Activated T-helper 1 cell treated with Interleukin-2 at 50 U/mL for 16 hours (primary cell): ENCODE data around the gene ELMO1.
A peak's percentile ranks its signal among the peaks of the same experiment; 100 is the strongest.

Experiments used
- DNase-seq: peaks from one replicate; pipeline ENCODE4 v3.0.0-alpha.2; 2020; ENCODE audit warnings: low read depth

ELMO1 gene

DNA sequence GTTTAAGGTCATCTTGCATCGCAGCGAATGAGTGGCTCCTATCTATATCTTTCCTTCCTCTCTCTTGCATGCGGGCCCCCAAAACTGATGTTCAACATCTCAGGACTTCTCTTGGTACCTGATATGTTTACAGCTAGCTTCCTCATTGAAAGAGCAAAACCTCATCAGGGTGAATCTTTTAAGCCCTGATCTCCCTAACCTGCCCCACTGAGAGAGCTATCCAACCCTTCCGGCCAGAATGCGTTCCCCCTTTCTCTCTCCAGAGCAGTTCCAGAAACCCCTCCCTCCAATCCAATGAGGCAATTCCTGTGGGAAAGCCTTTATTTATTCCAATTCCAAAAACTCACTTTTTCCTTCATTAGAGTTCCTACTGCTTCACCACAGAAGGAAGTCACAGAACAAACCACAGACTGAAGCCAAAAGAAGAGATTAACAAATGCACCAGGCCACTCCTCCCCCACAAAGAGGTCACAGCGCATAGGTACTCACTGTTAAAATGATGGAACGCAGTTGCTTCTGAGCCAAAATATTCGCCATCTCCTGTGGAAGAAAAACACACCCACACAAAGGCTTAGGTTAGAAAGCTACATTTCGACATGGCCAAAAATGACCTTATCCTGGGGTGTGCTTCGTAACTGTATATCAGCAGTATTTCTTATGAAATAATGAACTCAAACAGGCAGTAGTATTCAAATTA, 232.4 kb downstream of the ELMO1 start:
- no peak for DNase-seq

DNA sequence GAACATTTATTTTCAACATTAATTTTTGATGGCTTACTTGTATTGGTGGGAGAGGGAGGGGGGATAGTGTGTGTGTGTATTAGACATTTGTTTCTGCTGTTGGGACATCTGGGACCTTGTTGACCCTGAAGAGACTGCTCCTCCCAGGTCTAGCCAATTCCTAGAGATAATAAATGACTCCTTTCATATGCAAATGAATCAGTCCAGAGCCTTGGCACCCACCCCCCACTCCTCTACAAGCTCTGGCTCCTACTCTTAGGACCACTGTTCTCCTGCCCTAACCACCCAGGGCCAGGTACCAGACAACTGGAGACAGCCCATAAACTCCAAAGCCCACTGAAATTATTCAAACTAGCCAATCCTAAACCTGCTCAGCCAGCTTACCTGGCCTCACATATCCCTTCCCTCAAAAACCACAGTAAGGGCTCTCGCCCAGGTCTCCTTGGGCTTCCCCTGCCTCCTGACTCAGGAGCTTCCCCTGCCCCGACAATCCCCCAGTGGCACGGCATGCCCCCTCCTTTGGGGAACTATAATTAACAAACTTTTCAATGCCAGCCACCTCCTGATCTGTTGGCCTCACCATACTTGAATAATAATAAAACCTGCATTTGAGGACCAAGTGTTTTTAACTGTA, 233.3 kb downstream of the ELMO1 start:
- no peak for DNase-seq

DNA sequence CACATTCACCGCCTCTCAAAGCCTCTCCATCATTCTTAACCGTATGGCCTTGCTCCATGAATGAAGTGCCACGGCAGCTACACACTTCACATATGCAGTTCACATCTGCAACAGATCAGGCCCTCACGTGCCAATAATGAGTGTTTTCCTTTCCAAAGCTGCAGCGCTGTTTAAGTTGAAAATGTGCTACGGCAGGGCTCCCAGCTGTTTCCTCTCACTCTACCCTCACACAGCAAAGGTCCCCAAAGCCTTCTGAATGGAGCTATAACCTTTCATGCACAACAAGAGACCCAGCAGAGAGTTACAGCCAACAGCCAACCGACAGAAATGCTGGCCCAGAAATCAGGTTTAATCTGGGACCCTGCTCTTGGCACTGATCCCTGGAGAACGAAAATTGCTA, 236.1 kb downstream of the ELMO1 start:
- no peak for DNase-seq

DNA sequence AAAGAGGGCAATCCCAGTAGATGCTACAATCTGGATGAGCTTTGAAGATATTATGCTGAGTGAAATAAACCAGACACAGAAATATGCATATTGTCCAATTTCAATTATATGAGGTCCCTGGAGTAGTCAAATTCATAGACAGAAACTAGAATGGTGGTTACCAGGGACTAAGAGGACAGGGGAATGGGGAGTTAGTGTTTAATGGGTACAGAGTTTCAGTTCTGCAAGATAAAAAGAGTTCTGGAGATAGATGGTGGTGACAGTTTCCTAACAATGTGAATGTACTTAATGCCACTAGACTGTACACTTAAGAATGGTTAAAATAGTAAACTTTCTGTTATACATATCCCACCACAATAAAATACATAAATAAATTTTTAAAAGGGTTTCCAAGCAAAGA, 236.6 kb downstream of the ELMO1 start:
- DNase-seq = no peak

DNA sequence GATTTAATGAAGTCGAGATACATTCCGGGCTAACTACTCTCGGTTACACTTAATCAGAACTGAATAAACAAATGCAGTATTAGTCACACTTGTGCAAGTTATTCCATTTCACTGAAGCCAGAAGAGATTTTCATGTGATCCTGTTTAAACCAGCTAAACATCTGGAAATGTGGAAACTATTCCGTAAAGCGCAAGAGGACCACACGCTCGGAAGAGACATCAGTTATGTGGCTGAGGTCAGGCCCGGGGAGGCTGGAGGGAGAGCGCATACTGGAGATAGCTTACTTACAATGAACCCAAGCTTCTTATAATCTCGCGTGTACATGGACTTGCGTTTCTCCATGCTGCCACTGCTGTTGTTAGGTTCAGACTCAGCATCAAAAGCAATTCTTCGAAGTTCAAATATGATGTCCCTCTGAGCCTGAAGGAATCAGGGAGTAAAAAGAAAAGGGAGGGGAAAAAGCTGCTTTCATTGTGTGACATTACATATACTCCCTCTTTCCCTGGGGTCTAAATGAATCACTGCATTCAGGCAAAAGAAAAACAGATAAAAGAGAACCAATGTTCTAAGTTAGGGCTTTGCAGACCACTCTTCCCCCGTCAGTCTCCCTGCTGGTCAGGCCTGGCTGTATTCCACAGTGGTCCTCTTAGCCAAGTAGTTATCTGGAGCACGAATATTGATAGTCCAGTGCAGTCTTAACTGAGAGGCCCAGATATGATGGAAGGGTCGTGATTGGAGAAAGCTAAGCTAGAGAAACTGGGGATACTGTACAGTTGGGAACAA, 237.4 kb downstream of the ELMO1 start:
- DNase-seq = no peak

DNA sequence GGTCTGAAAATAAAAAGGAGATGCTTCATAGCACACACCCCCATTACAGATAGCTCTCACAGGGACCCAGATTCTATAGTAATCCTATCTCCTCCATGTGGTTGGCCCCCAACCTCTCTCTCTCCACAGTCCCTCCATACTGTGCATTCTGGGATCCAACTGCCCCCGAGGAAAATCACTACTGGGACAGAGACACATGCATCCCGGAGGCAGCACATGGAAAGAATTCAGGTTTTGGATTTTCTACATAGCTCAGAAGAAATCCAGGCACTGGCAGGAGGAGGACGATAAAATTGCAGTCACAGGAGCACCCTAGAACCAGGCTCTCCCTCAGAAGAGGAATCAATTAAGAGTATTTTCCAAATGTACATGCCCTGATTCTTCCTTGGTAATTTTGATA, 239.5 kb downstream of the ELMO1 start:
- DNase-seq = no peak

DNA sequence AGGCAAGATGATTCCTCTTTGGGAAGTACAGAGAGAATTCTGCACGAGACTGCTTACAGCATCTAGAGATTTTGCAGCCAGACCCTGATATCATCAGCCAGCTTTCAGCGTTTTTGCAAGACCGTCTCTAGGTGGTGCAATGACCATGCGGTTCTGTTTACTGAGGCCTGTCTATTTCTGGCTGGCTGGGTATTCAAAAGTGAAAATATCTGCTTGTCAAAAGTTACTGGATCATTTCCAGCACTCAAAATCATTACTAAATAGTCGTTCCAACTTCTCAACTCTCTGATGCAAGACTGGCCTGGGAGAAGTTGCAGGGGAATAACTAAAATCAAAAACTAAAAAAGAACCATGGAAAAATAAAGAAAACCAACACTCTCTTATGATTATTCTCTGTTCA, 240.1 kb downstream of the ELMO1 start:
- DNase-seq = no peak

DNA sequence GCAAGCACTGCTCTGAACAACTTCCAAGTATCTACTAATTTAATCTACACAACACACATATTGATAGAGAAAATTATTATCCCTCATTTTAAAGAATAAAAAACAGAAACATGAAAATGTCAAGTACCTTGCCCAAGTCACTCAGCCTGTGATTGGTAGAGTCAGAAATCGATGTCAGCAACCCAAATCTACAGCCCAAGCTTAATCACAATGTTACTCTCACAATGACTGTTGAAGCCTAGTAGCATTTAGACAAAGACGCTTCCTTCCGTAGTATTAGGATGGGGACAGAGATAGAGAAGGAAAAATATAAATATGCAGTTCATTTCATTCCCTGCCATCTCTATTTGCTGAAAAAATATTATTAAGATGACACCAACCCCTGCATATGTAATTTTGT, 242.5 kb downstream of the ELMO1 start:
- no peak for DNase-seq

DNA sequence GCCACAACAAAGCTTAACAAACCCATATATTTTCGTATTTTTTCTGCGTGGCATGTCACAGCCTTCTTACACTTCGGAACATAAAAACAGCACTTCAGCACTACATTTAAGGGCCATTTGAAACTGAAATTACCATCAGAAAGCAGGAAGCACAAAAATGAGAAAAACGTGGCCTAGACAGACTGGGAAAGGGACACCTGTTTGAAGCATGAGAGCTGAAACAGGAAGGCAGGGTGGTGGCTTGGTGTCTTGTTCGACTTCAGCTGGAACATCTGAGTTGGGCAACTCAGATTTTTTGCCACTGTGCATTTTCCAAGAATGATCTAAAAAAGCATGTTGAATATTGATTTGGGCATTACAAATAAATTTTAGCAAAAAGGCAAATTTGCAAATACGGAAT, 243.2 kb downstream of the ELMO1 start:
- DNase-seq = no peak

DNA sequence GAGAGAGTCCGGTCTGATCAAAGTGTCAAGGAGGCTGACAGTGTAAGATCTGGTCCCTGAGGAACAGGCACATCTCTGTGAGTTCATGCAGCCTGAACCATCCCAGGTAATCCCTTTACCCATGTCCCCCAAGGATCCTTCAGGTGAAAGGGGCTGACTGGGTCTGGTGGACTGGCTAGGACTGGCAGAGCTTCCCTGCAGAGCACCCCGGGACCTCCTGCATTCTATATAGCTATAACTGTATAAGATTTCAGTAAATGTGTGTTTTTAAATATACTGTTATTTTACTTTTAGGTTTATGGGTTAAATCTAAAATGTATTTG, 246.8 kb downstream of the ELMO1 start:
- DNase-seq = no peak

DNA sequence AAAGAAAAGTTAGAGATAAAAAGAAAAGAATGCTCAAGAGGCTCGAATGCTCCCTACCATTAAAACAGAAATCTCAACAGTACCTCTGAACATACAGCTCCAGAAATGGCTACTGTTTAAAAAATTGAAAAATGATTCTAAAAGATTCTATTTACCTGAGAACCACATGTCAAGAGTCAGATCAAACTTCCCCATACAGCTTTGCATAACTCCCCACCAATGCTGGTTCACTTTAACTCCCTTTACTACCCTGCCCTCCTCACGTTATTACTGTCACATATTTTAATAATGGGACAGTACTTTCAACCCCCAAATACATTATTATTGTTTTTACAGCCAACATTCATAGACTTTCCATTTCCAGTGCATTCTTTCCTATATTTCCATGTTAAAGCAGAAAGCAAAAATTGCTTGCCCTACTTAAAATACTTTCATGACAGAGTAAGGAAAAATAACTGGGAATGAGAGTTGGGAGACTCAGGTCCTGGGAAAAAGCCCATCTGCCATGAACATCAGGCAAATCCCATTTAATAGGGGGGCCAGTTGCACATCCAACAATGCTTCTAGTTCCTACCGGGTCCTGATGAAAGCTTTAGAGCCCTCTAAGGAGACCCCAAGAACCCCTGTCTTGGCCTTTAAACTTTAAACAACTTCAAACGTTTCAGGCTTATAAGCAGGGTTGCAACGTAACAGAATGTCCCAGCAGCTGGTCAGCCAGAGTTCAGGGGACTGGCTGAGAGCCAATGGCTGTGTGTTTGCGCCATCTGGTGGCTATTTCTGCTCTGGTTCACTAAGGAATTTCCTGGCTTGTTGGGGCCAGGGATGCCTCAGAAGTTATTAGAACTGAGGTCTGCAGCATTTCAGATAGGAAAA, 247.4 kb downstream of the ELMO1 start:
- no peak for DNase-seq

DNA sequence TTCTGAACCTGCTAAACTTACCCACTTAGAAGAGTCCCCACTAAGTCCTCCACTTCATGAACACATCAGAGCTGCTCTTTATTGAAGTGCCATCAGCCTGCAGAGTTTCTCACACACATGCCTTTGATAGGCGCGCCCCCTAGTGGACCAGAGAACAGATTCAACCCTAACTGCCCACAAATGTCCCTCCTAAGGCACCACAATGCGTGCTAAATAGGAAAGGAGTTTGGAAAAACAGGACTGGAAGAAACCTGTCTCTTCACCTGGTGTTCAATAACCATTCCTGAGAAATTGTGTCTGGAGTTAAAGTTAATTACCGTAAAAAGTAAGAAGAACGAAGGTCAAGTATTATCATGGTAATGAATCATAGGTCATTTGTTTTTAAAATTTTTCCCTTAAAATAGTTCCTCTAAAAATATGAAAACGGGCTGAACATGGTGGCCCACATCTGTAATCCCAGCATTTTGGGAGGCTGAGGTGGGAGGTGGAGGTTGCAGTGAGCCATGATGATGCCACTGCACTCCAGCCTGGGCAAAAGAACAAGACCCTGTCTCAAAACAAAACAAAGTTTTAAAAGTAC, 249.7 kb downstream of the ELMO1 start:
- peak; percentile 46 for DNase-seq

DNA sequence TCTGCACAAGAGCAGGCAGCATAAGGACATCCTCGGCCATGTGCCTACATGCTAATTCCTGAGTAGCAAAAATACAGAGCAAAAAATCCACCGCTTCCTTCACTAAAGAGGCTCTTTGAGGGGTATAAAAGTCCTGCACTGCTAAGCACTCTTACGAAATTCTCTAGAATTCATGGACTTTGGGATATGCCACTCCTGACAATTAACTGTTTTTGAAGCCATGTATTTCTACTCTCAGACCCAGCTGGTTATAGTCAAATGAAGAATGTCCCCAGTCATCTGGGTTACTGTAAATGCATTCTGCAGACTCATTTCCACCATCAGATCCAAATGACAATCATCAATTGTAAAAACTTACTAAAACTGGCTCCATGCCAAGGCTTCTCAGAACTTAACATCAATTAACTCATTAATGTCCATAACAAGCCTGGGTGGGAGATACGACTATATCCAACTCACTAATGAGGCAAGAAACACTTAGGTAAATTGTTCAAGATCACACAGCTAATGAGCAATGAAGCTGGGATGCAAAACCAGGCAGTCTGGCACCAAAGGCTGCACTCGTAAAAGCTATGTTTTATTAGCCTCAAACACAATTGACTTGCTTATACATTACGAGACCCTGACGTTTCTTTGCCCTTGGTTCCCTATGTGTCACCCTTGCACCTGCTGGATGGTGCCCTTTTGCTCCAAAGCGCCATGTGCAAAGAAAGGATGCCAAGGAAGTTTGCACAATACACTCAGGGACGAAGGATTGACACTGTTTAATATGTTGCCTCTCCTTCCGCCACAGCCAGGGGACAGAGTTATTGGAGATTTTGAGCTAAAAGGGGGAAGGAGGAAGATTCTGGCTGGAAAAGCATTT, 250.4 kb downstream of the ELMO1 start:
- DNase-seq = no peak

DNA sequence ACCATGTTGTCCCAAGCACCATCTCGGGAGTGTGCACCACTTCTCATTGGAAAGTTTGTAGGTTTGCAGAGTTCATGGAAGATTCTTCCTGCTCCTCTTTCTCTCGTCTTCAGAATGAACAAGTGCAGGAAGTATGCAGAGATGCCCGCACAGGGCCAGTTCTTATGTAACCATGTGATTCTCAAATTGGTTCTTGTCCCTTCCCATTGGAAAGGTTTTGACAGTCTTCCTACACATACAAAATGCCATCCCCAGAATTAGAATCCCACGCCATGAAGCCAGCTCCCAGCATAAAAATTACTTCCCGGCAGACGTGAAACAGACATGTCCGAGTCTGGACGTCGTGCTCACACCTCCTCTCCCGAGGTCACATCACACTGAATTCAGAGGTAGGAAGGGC, 251.6 kb downstream of the ELMO1 start:
- no peak for DNase-seq

DNA sequence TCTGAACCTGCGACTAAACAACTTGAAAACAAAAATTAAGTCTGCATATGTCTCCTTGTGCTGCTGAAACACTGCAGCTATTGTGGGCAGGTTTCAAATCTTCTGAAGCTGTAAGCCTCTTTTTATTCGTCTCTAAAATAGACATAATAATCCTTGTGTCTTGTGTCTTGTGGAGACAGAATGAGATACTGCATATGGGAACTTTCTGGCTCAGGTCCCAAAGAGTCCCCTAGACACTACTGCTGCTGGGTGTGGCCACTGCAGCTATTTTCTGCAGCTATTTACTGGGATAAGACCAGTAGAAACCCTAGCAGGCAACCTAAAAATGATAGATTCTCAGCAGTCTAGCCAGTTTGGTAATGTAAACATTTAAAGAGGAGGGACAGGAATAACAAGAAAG, 252.0 kb downstream of the ELMO1 start:
- DNase-seq = no peak

DNA sequence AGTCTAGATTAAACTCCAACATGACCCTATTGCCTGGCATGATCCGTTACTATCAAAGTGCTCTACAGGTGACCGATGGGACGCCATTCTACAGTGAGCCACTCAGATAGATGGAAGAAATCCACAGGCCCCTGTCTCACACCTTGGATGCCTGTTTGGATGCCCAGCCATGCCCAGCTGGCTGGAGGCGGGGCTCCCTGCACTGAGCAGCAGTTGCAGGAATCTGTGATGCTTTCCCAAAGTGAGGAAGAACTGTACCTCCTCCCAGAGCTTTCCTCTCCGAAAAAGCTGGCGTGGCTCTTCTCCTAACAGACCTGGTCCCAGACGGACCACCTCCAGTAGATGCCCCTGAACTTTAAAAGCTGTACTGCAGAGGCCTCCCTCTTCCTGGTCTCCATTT, 253.3 kb downstream of the ELMO1 start:
- DNase-seq = no peak

DNA sequence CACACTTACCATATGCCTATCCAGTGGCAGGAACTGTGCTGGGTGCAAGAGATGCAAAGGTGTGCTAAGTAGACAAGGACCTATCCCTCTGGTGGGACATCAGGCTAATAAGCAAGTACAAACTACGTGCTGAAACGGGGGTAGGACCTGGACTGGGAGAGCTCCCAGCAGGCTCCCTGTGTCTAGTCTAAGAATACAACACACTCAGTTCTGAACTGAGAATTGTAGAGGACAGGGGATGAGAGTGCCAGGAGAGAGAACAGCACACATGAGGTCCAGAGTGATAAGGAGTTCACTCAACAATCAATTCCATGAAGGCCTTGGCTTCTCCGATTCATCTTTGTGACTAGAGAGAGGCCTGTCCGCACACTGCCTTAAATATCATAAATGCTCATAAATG, 253.7 kb downstream of the ELMO1 start:
- no peak for DNase-seq

DNA sequence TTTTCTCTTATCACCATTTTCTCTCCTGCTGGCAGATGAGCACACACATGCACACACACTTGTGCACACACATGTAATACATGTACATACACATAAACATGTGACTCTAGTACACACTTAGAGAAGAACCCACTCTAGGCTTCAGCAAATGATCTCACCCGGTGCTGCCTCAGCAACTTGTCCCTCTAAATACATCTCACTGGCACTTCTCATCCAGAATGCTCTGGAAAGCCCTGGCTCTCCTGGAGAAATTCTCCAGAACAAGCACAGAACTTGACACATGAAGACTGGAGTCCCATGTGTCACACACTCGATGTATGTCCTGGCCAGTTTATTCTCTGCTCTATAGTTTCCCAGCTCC, 254.9 kb downstream of the ELMO1 start:
- no peak for DNase-seq

DNA sequence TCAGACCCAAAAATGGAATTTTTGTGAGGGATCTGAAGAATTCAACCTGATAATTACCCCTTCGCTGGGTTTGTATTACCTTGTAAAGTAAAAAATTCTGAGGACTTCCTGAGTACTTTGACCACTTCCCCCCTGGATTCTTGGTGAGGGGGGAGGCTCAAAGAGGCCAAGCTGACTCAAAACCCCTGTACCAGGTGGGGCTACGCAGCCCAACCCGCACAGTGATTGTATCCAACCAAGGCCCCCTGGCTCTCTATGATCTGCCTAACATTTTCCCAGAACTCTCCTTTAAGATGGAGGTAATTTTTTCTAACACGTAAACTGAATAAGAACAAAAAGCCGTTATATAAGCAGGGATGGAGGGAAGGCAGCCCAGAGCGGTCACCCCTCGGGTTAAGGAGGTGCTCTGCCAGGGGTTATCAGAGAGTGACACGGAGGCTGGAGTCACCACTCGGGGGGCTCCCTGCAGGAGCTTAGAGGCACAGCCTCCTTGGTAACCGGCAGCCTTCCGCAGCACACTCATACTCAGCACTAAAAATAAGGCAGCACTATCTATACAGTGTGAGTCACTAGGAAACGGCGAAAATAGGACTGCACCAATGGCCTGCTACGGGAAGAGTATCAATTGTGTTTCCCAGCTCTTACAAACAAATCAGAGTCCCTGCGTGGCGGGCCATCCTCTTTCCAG, 255.4 kb downstream of the ELMO1 start:
- no peak for DNase-seq

DNA sequence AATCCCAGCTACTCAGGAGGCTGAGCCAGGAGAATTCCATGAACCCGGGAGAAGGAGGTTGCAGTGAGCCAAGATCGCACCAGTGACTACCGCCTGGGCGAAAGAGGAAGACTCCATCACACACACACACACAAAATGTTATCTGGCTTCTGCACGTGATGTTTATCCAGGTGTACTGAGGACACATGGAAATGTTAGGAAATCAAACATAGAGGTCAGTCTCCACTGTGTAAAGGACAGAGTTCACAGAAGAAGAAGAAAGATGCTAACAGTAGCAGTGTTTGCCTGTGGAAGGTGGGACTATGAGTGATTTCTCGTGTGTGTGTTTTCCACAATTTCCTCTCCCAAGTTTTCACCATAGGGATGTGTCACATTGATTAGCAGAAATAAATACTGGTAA, 256.9 kb downstream of the ELMO1 start:
- DNase-seq = no peak

DNA sequence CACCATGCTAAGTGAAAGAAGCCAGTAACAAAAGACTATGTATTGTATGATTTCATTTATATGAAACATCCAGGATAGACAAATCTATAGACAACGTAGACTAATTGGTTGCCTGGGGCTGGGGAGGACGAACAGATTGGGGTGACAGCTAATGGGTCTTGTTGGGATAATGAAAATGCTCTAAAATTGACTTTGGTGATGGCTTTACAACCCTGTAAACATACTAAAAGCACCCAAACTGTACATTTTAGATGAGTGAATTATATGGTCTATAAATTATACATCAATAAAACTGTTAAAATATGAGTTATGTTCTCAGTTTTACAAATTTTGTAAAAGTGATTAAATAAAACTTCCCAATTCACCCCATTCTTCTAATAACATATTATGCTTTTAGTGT, 261.5 kb downstream of the ELMO1 start:
- no peak for DNase-seq
